ENCODE results near the gene STRA8. TPM values are rescaled to one million over a fixed set of nuclear protein-coding genes. Genes with fewer than 3 reads are reported as not detected.

The STRA8 gene
- total RNA-seq, 2 donors from 2014 or later = not detected

Other genes with a start within 250 kb of the STRA8 start
- 1 to 10 TPM; 2.2 to 2.8 TPM for gene AGBL3, start 247.3 kb upstream of the STRA8 start, total RNA-seq
- gene TMEM140, start 85.8 kb upstream of the STRA8 start, total RNA-seq = 10 to 100 TPM; 10.2 to 17.4 TPM
- gene CYREN, start 63.1 kb upstream of the STRA8 start, total RNA-seq = 10 to 100 TPM; 47.2 to 68.5 TPM
- 10 to 100 TPM; 11.9 to 22.8 TPM for gene WDR91, start 22.3 kb upstream of the STRA8 start, total RNA-seq